Endothelial cell of umbilical vein (primary cell): ENCODE data around the gene ZDHHC14. TPM values are rescaled to one million over a fixed set of nuclear protein-coding genes. Genes with fewer than 3 reads are reported as not detected.

ENCODE experiments used
- BruUV-seq: library from RNA; stranded (reverse); fragments of 400-500 nt; replicated peaks from 2 replicates; lab custom pipeline; 2021; lab: Mats Ljungman, UMichigan
- CTCF ChIA-PET: fragments of 300-600, 350-600 bp; sonication (Branson Sonifier 250); formaldehyde crosslinking; loops from one replicate; lab custom pipeline; 2021; ENCODE audit warnings: antibody characterized with exemption, inconsistent platforms; lab: Charles Lee
- POLR2A ChIA-PET: fragments of 300-600, 350-600 bp; sonication (Branson Sonifier 250); formaldehyde crosslinking; loops from one replicate; lab custom pipeline; 2021; ENCODE audit warnings: antibody characterized with exemption, inconsistent platforms; lab: Charles Lee
- DNase-seq: peaks from one replicate; pipeline ENCODE4 v3.0.0-alpha.2; 2011; ENCODE audit warnings: low read depth, low spot score
- FAIRE-seq: peaks from 2 replicates; lab custom pipeline; 2011; peaks lifted over from hg19 to GRCh38; lab: Jason Lieb, UNC
- H2AFZ ChIP-seq: 2 replicates; pipeline ENCODE4 v1.6.0; 2012; ENCODE audit warnings: low read depth, low read length, control low read depth, inconsistent platforms
- H3K27ac ChIP-seq: 2 replicates; pipeline ENCODE4 v1.5.1; 2011; ENCODE audit warnings: low read depth, mild to moderate bottlenecking, control low read depth, low read length, moderate library complexity; ENCODE audit not compliant: insufficient read depth
- H3K27me3 ChIP-seq, 2 experiments: 2 replicates each; pipeline versions ENCODE4 v1.6.0 to v1.6.1; 2011; ENCODE audit warnings: low read length in 2 of 2, mixed read lengths in 1 of 2; ENCODE audit not compliant: control insufficient read depth in 2 of 2, insufficient read depth in 2 of 2
- H3K36me3 ChIP-seq, 2 experiments: 2 replicates in 1 of 2; 3 replicates in 1 of 2; pipeline ENCODE4 v1.5.1; 2011; ENCODE audit warnings: low read length in 2 of 2, mild to moderate bottlenecking in 1 of 2, moderate library complexity in 1 of 2; ENCODE audit not compliant: control insufficient read depth in 2 of 2, insufficient read depth in 2 of 2; ENCODE audit errors: extremely low read depth in 1 of 2
- H3K4me1 ChIP-seq: 3 replicates; pipeline ENCODE4 v1.5.1; 2011; ENCODE audit warnings: mild to moderate bottlenecking, low read length; ENCODE audit not compliant: control insufficient read depth, insufficient read depth; ENCODE audit errors: extremely low read depth
- H3K4me2 ChIP-seq: 2 replicates; pipeline ENCODE4 v1.6.1; 2011; ENCODE audit warnings: low read length, control low read depth, mixed read lengths; ENCODE audit not compliant: insufficient read depth
- H3K4me3 ChIP-seq, 3 experiments: fragments of 200-600 bp in 1 of 3; sonication (generic), shearing (Covaris generic) in 1 of 3; replicated peaks in 1 of 3; 2 replicates each; pipeline ENCODE4 v1.5.1; 2011 to 2016; ENCODE audit warnings: control low read depth in 3 of 3, low read length in 3 of 3, mild to moderate bottlenecking in 2 of 3, inconsistent platforms in 1 of 3, low read depth in 1 of 3, moderate library complexity in 1 of 3; ENCODE audit not compliant: insufficient read depth in 1 of 3
- H3K79me2 ChIP-seq: 2 replicates; pipeline ENCODE4 v1.6.0; 2012; ENCODE audit warnings: low read length, inconsistent platforms; ENCODE audit not compliant: control insufficient read depth, insufficient read depth
- H3K9ac ChIP-seq: replicated peaks from 2 replicates; pipeline ENCODE3; 2011; ENCODE audit warnings: low read length, control low read depth; ENCODE audit not compliant: insufficient read depth; ENCODE audit errors: extremely low read depth
- H3K9me1 ChIP-seq: replicated peaks from 3 replicates; pipeline ENCODE4 v1.6.0; 2011; ENCODE audit warnings: mild to moderate bottlenecking, low read length; ENCODE audit not compliant: control insufficient read depth, insufficient read depth; ENCODE audit errors: extremely low read depth
- H3K9me3 ChIP-seq: replicated peaks from 2 replicates; pipeline ENCODE4 v1.5.1; 2012; ENCODE audit warnings: low read length, inconsistent platforms; ENCODE audit not compliant: control insufficient read depth, insufficient read depth
- H4K20me1 ChIP-seq: replicated peaks from 2 replicates; pipeline ENCODE3; 2011; ENCODE audit warnings: mild to moderate bottlenecking, low read length; ENCODE audit not compliant: control insufficient read depth, insufficient read depth; ENCODE audit errors: extremely low read depth
- EZH2 ChIP-seq: IDR thresholded peaks from 2 replicates; pipeline ENCODE4 v1.6.1; 2012; ENCODE audit warnings: borderline replicate concordance, low read depth, mild to moderate bottlenecking, moderate library complexity, low read length, inconsistent platforms; ENCODE audit not compliant: severe bottlenecking
- FOS ChIP-seq: IDR thresholded peaks from 2 replicates; pipeline ENCODE4 v1.6.1; 2011; ENCODE audit warnings: mild to moderate bottlenecking, low read length, moderate library complexity, borderline replicate concordance; ENCODE audit not compliant: insufficient read depth
- GATA2 ChIP-seq: IDR thresholded peaks from 2 replicates; pipeline ENCODE4 v1.7.0; 2011; ENCODE audit warnings: low read depth, mild to moderate bottlenecking, moderate library complexity, mixed read lengths, low read length; ENCODE audit not compliant: insufficient read length, insufficient read depth
- JUN ChIP-seq: IDR thresholded peaks from 2 replicates; pipeline ENCODE4 v1.6.1; 2011; ENCODE audit warnings: borderline replicate concordance, low read depth; ENCODE audit not compliant: insufficient read length, insufficient read depth
- MYC ChIP-seq: IDR thresholded peaks from one replicate; pipeline ENCODE4 v1.6.1; 2011; ENCODE audit warnings: mild to moderate bottlenecking, low read depth, low read length
- POLR2A ChIP-seq: IDR thresholded peaks from 2 replicates; pipeline ENCODE4 v1.6.1; 2012; ENCODE audit warnings: low read depth, mild to moderate bottlenecking, control low read depth, low read length
- POLR2AphosphoS5 ChIP-seq: IDR thresholded peaks from 2 replicates; pipeline ENCODE4 v1.6.1; 2012; ENCODE audit warnings: low read depth, mild to moderate bottlenecking, control low read depth, low read length, moderate library complexity; ENCODE audit not compliant: insufficient read depth
- dilution Hi-C: fragments of 300-500 bp; cut with MboI; formaldehyde crosslinking; loops from one replicate; pipeline ENCODE4 v1.15.0; 2019; ENCODE audit warnings: low sequenced_read_pairs; ENCODE audit not compliant: extremely low pct_ligation_motif_present
- intact Hi-C: fragments of 100-400 bp; cut with micrococcal nuclease; formaldehyde crosslinking; loops from one replicate; pipeline ENCODE4 v1.10.0; 2022
- polyA plus RNA-seq, 4 experiments: library from polyadenylated mRNA; depleted of rRNA in 3 of 4; stranded (reverse) in 3 of 4; unstranded in 1 of 4; fragments of >200 nt; gene quantifications; 2 replicates each; pipeline versions ENCODE4 v1.2.1 to v1.2.3, GENCODE V29; 2011 to 2012; ENCODE audit warnings: missing spikeins in 1 of 4
- total RNA-seq: library from RNA; stranded (reverse); gene quantifications from 2 replicates; pipeline ENCODE4 v1.2.3, GENCODE V29; 2021
- TF ChIP-seq, protein P1 (sequence below), 2 donors: IDR thresholded peaks; 1 replicate in 1 of 2; 2 replicates in 1 of 2; pipeline ENCODE4 v1.5.1; 2011; ENCODE audit warnings: low read length in 2 of 2, mild to moderate bottlenecking in 2 of 2, moderate library complexity in 2 of 2, control low read depth in 1 of 2, inconsistent platforms in 1 of 2, low read depth in 1 of 2; ENCODE audit not compliant: insufficient read depth in 1 of 2; ENCODE audit errors: extremely low read depth in 1 of 2
- TF ChIP-seq, protein P2 (sequence below): IDR thresholded peaks from 2 replicates; pipeline ENCODE4 v1.6.1; 2011; ENCODE audit not compliant: insufficient read depth, insufficient read length

Gene ZDHHC14
- total and polyA plus RNA-seq, 2 donors (not counting 3 experiments of a cell fraction or from before 2014, with no cell fraction given) = 23.0 to 25.6 TPM

DNA sequence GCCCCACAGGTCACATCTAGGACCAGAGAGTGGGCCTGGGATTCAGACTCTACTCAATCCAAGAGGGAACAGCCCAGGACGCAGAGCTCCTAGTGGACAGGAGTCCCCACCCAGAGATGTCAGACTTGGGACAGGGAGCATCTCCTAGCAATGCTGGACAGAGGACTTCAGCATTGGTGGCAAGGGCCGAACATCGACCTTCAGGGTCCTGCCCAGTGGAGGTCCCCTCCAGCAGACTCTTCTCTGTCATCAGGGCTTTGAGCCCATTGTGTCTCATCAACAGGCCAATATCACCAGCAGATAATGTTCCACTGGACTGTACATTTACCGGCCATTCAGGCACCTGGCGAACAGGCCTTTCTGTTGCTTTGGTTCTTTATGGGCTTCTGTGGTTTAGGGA, 282.3 kb downstream of the ZDHHC14 start:
- TF ChIP-seq, protein P1, sequence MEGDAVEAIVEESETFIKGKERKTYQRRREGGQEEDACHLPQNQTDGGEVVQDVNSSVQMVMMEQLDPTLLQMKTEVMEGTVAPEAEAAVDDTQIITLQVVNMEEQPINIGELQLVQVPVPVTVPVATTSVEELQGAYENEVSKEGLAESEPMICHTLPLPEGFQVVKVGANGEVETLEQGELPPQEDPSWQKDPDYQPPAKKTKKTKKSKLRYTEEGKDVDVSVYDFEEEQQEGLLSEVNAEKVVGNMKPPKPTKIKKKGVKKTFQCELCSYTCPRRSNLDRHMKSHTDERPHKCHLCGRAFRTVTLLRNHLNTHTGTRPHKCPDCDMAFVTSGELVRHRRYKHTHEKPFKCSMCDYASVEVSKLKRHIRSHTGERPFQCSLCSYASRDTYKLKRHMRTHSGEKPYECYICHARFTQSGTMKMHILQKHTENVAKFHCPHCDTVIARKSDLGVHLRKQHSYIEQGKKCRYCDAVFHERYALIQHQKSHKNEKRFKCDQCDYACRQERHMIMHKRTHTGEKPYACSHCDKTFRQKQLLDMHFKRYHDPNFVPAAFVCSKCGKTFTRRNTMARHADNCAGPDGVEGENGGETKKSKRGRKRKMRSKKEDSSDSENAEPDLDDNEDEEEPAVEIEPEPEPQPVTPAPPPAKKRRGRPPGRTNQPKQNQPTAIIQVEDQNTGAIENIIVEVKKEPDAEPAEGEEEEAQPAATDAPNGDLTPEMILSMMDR (IDR thresholded peaks at IDR 0.05; ENCODE audit: extremely low read depth in 1 of 2, insufficient read depth in 1 of 2, low read depth in 1 of 2, low read length in 2 of 2) = no peak
- TF ChIP-seq EZH2 (no peak), POLR2A (no peak), JUN (no peak), GATA2 (no peak), MYC (no peak), FOS (no peak), POLR2AphosphoS5 (no peak)
- TF ChIP-seq, protein P2, sequence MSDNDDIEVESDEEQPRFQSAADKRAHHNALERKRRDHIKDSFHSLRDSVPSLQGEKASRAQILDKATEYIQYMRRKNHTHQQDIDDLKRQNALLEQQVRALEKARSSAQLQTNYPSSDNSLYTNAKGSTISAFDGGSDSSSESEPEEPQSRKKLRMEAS = no peak
- Histone ChIP-seq H3K27ac (no peak overlapping the region), H3K9ac (no peak overlapping the region), H3K9me1 (no peaks in the 10 kb centered on the region), H3K4me1 (peaks cover 8% of the 10 kb centered on the region), H3K4me2 (no peak overlapping the region), H3K9me3 (no peaks in the 10 kb centered on the region), H4K20me1 (no peaks in the 10 kb centered on the region), H3K4me3 (no peak overlapping the region), H3K36me3 (no peaks in the 10 kb centered on the region), H3K79me2 (no peaks in the 10 kb centered on the region), H3K27me3 (no peaks in the 10 kb centered on the region), H2AFZ (no peak overlapping the region)
- CTCF ChIA-PET = interaction anchor here (0.9 kb wide), 1 partner anchor 169 kb away, joined by 3 read pairs; no protein-coding TSS in a partner anchor
- dilution Hi-C loops (no loop called here), intact Hi-C loops (no loop called here)
- POLR2A ChIA-PET = no interaction called here
- DNase-seq (no peak), FAIRE-seq (no peak)
- BruUV-seq = no TSS peak
